HEK293 (cell line): ENCODE data around the gene GLT1D1.

Source experiments
- PATZ1 ChIP-seq: fragments of 450-650 bp; formaldehyde crosslinking; IDR thresholded peaks from 2 replicates; pipeline ENCODE4 v1.5.1; 2016; ENCODE audit warnings: missing biosample characterization, missing genetic modification characterization
- PBX3 ChIP-seq: sonication (generic); formaldehyde crosslinking; IDR thresholded peaks from 2 replicates; pipeline ENCODE4 v1.8.1; 2022; ENCODE audit warnings: mild to moderate bottlenecking, moderate library complexity, missing genetic modification reagents
- PRDM10 ChIP-seq: fragments of 450-650 bp; formaldehyde crosslinking; IDR thresholded peaks from 2 replicates; pipeline ENCODE4 v1.5.1; 2016; ENCODE audit warnings: missing biosample characterization, missing genetic modification characterization
- SP3 ChIP-seq: fragments of 450-650 bp; formaldehyde crosslinking; IDR thresholded peaks from 2 replicates; pipeline ENCODE4 v1.5.1; 2016; ENCODE audit warnings: missing biosample characterization, missing genetic modification characterization
- TCF7L2 ChIP-seq: IDR thresholded peaks from 2 replicates; pipeline ENCODE4 v1.6.1; 2011; ENCODE audit warnings: low read depth, mild to moderate bottlenecking, inconsistent platforms, low read length, moderate library complexity, borderline replicate concordance
- TSHZ1 ChIP-seq: fragments of 450-650 bp; formaldehyde crosslinking; IDR thresholded peaks from 2 replicates; pipeline ENCODE4 v1.5.1; 2016; ENCODE audit warnings: missing biosample characterization, missing genetic modification characterization, borderline replicate concordance
- ZFHX2 ChIP-seq: fragments of 450-650 bp; formaldehyde crosslinking; conservative IDR thresholded peaks from 2 replicates; pipeline ENCODE4 v1.5.1; 2016; ENCODE audit warnings: missing biosample characterization, missing genetic modification characterization
- ZNF280C ChIP-seq: fragments of 450-650 bp; formaldehyde crosslinking; IDR thresholded peaks from 2 replicates; pipeline ENCODE4 v1.5.1; 2016; ENCODE audit warnings: missing biosample characterization, missing genetic modification characterization
- ZNF398 ChIP-seq: fragments of 450-650 bp; formaldehyde crosslinking; IDR thresholded peaks from 2 replicates; pipeline ENCODE4 v1.5.1; 2017; ENCODE audit warnings: missing biosample characterization, missing genetic modification characterization
- ZNF488 ChIP-seq: fragments of 450-650 bp; formaldehyde crosslinking; IDR thresholded peaks from 2 replicates; pipeline ENCODE4 v1.5.1; 2016; ENCODE audit warnings: missing biosample characterization, missing genetic modification characterization
- ZNF544 ChIP-seq: fragments of 450-650 bp; formaldehyde crosslinking; IDR thresholded peaks from 2 replicates; pipeline ENCODE4 v1.5.0; 2017; ENCODE audit warnings: missing biosample characterization, missing genetic modification characterization
- ZNF585B ChIP-seq: fragments of 450-650 bp; formaldehyde crosslinking; IDR thresholded peaks from 2 replicates; pipeline ENCODE4 v1.5.1; 2016; ENCODE audit warnings: missing biosample characterization, missing genetic modification characterization
- ZNF610 ChIP-seq: fragments of 450-650 bp; formaldehyde crosslinking; IDR thresholded peaks from 2 replicates; pipeline ENCODE4 v1.5.1; 2016; ENCODE audit warnings: missing biosample characterization, missing genetic modification characterization, borderline replicate concordance
- ZNF639 ChIP-seq: fragments of 450-650 bp; formaldehyde crosslinking; IDR thresholded peaks from 2 replicates; pipeline ENCODE4 v1.5.1; 2016; ENCODE audit warnings: missing biosample characterization, missing genetic modification characterization
- ZNF701 ChIP-seq: fragments of 450-650 bp; formaldehyde crosslinking; IDR thresholded peaks from 2 replicates; pipeline ENCODE4 v1.5.1; 2016; ENCODE audit warnings: missing biosample characterization, missing genetic modification characterization
- ZNF777 ChIP-seq: fragments of 450-650 bp; formaldehyde crosslinking; IDR thresholded peaks from 2 replicates; pipeline ENCODE4 v1.5.1; 2017; ENCODE audit warnings: missing biosample characterization, missing genetic modification characterization, borderline replicate concordance

The GLT1D1 gene

GRCh38 chr12:128816643-128816920, 36.7 kb upstream of the GLT1D1 start (continued):
- TF ChIP-seq PRDM10 (no peak), TSHZ1 (tag by site-specific recombination) (no peak), ZNF777 (tag by site-specific recombination) (no peak), ZNF639 (tag by site-specific recombination) (no peak), PATZ1 (tag by site-specific recombination) (no peak), ZNF488 (tag by site-specific recombination) (no peak), TCF7L2 (no peak), ZNF610 (no peak), ZFHX2 (tag by site-specific recombination) (no peak), ZNF398 (no peak), PBX3 (CRISPR knock-in tag) (no peak), ZNF280C (tag by site-specific recombination) (no peak), ZNF701 (tag by site-specific recombination) (no peak), ZNF544 (tag by site-specific recombination) (no peak), ZNF585B (tag by site-specific recombination) (no peak), SP3 (no peak)
